Ramos (cell line): ENCODE measurements around the gene ESPNL.
"Not testable (repeated sequence)": the region's sequence is repeated elsewhere in the genome, so short reads cannot be mapped to it uniquely, and the experiment has no call there.

Experiments used
- in situ Hi-C: fragments of 300-500 bp; cut with MboI; formaldehyde crosslinking; loops from one replicate; pipeline ENCODE4 v1.14.3; 2022; ENCODE audit warnings: low sequenced_read_pairs; ENCODE audit not compliant: unreplicated experiment

The ESPNL gene, protein sequence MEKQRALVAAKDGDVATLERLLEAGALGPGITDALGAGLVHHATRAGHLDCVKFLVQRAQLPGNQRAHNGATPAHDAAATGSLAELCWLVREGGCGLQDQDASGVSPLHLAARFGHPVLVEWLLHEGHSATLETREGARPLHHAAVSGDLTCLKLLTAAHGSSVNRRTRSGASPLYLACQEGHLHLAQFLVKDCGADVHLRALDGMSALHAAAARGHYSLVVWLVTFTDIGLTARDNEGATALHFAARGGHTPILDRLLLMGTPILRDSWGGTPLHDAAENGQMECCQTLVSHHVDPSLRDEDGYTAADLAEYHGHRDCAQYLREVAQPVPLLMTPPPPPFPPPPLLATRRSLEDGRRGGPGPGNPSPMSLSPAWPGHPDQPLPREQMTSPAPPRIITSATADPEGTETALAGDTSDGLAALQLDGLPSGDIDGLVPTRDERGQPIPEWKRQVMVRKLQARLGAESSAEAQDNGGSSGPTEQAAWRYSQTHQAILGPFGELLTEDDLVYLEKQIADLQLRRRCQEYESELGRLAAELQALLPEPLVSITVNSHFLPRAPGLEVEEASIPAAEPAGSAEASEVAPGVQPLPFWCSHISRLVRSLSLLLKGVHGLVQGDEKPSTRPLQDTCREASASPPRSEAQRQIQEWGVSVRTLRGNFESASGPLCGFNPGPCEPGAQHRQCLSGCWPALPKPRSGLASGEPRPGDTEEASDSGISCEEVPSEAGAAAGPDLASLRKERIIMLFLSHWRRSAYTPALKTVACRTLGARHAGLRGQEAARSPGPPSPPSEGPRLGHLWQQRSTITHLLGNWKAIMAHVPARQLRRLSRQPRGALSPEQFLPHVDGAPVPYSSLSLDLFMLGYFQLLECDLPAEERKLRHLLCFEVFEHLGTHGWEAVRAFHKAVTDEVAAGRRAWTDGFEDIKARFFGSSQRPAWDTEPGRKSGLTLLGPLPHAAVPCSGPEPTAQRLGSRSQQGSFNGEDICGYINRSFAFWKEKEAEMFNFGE

DNA sequence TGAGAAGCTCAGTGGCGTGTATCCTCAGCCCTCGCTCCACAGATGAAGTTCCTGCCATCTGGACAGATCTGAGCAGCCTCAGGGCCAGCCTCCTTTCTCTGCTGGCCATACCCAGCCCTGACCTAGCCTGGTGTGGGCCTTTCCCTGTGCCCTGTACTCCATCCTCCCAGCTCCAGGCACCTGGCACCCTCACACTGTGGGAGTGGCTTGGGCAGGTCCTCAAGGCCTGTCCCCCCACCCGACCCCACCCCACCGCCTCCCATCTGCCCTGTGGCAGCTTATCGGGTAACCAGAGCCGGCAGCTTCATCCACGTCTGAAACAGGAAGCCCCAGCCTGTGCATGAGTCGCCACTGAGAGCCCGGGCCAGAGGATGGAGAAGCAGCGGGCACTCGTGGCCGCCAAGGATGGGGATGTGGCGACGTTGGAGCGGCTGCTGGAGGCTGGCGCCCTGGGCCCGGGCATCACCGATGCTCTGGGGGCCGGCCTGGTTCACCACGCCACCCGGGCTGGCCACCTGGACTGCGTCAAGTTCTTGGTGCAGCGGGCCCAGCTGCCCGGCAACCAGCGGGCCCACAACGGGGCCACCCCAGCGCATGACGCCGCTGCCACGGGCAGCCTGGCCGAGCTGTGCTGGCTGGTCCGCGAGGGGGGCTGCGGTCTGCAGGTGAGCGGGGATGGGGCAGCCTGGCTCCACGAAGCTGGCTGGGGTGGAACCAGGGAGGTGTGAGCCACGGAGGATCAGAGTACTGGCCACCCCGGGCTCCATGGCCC is at the start of gene ESPNL:
Gene ESPNL, plus strand, starts transcription at position 292 of the 772 bp plus-strand sequence. Its CDS starts 80 bp downstream, at position 372.
- in situ Hi-C loops: no loop called here

DNA sequence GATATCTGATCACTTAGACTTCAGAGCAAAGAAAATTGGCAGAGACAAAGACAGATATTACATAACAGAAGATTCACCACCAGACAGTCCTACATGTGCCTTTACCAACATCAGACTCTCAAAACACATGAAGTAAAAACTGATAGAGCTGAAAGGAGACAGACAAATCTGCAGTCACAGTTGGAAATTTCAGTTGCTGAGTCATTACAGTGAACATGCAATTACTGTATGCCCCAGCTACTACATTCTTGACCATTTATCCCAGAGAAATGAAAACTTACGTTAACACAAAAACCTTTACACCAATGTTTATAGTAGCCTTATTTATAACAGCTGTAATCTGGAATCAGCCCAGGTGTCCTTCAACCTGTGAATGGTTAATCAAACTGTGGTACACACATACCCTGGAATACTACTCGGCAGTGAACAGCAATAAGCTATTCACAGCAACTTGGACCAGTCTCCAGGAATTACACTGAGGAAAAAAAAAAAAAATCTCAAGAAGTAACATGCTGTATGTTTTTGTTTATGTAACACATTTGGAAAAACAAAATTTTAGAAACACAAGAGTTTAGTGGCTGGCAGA is 46.9 kb upstream of the ESPNL start:
- in situ Hi-C loops: no loop called here

DNA sequence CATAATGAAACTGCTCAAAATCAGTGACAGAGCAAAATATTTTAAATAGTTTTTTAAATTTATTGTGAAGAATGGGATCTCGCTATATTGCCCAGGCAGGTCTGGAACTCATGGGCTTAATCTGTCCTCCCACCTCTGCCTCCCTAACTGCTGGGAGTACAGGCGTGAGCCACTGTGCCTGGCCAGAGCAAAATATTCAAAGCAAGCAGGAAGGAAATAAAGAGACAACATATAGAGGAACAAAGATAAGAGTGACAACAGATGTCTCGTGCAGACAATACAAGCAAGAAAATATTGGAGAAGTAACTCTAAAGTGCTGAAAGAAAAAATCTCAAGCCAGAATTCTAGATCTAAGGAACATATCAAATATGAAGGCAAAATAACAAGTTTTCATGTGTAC is 44.3 kb upstream of the ESPNL start:
- in situ Hi-C loops: no loop called here

DNA sequence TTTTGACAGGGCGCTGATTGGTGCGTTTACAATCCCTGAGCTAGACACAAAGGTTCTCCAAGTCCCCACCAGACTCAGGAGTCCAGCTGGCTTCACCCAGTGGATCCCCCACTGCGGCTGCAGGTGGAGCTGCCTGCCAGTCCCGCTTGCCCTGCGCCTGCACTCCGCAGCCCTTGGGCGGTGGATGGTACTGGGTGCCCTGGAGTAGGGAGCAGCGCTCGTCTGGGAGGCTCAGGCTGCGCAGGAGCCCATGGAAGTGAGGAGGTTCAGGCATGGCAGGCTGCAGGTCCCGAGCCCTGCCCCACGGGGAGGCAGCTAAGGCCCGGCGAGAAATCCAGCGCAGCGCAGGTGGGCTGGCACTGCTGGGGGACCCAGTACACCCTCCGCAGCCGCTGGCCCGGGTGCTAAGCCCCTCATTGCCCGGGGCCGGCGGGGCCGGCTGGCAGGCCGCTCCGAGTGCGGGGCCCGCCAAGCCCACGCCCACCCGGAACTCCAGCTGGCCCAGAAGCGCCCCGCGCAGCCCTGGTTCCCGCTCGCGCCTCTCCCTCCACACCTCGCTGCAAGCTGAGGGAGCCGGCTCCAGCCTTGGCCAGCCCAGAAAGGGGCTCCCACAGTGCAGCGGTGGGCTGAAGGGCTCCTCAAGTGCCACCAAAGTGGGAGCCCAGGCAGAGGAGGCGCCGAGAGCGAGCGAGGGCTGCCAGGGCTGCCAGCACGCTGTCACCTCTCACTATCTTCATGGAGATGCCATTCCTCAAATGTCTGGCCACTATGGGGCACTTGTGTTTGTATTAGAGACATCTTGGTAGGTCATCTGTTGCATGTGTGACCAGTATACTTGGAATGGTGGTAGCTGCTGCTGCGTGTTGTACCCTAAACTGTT is 42.2 kb upstream of the ESPNL start:
- in situ Hi-C loops: not testable (repeated sequence)

DNA sequence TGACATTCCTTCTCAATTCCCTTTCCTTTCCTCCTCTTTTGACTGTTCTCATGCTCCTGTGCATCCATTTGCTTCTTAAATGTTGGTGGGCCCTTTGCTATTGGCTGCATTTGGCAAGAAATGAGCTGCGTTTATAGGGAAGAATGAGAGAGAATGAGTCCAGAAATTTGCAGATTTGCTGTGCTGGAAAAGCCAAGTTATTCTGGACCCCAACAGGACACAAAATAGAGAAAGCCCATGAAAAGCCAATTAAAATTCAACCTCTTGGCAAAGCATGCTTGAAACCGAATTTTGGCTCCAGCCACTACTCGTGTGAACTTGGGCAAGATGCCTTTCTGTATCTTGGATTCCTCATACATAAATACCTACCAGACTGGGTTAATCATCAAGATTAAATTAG is 40.6 kb upstream of the ESPNL start:
- in situ Hi-C loops: no loop called here

DNA sequence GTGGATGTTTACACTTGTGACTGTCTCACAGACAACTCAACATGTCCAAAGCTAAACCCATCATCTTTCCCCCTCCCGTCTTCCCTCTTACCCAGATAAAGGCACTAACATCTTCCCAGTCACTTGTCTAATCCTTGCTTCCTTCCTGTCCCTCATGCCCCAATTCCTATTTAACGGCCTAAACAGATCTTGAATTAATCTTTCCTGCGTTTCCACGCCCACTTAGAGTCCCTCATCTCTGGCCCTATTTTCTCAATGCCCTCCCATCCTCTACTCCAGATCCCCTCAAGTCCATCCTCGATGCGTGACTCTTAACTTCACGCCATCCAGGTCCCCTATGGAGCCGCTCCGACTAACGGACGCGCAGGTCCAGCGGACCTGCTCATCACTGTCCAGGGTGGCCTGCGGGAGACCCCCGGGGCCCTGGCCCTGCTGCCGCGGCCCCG is 40.0 kb upstream of the ESPNL start:
- in situ Hi-C loops: no loop called here

DNA sequence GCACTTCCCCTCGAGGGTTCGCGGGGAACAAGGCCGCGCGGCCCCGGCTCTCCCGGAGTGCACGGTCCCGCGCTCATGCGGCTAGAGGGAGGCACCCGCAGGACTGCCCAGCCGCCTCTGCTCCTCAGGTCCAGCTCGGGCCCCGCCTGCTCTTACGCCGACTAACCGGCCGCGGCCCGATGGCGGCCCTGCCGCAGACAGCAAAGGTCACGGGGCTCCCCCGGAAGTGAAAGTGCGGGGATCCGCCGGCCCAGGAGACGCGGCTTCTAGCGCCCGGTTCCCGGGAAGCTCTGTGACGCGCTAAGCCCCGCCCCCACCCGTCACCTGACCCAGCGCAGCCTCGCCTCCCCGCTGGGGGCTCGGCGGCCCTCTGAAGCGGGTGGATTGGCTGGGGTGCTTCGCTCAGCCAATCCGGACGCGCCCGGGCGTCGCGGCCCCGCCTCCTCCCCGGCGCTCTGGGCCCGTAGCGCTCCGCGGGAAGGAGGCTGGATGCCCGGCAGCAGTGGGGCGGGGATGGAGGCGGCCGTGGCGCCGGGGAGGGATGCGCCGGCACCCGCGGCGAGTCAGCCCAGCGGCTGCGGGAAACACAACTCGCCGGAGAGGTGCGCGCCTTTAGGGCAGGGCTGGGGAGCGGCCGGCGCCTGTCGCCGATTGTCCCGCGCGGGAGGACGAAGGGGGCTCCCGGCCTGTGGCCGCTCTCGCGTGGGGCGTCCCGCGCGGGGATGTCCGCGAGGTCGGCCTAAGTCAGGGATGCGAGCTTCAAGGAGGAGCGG is 39.4 kb upstream of the ESPNL start, which contains the start of gene SCLY:
Gene SCLY, plus strand, starts transcription at position 460 of the 773 bp plus-strand sequence. Its CDS starts 54 bp downstream, at position 514.
- in situ Hi-C loops: no loop called here

DNA sequence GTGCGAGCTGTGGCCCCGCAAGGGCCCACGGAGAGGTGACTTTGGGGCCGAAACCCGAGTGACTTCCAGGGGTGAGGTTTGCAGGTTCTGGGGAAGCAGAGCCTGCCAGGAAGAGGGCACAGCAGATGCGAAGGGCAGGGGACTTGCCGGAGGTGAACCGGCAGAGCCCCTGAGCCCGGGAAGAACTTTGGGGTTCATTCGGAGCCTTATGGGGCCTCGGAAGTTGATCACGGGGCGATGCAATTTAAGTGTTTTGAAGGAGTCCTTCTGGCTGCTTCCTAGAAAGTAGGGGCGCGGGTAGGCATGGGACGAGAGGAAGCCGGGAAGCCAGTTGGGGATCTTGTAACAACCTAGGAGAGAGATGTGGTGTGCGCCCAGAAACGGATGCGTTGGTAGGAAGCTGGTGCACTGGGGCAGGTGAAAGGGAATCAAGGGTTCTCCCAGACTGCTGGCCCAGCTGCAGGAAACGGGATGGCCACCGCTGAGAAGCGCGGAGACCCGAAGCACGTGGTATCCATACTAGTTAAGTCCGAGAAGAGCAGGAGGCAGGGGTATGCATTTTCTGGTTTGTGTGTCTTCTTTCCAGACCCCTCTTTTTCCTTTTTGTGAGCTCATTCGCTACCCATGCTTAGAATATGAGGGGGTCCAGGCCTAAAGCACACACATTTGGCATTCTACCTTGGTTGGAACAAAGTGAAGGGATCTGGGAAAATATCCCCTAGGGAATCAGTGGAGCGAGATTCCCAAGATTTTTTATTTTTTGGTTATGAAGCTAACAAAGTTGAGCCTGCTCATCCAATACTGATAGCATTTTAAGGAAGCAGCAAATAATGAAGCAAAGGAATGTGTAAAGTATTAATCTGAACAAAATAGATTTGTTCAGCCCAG is 38.6 kb upstream of the ESPNL start:
- in situ Hi-C loops: no loop called here

DNA sequence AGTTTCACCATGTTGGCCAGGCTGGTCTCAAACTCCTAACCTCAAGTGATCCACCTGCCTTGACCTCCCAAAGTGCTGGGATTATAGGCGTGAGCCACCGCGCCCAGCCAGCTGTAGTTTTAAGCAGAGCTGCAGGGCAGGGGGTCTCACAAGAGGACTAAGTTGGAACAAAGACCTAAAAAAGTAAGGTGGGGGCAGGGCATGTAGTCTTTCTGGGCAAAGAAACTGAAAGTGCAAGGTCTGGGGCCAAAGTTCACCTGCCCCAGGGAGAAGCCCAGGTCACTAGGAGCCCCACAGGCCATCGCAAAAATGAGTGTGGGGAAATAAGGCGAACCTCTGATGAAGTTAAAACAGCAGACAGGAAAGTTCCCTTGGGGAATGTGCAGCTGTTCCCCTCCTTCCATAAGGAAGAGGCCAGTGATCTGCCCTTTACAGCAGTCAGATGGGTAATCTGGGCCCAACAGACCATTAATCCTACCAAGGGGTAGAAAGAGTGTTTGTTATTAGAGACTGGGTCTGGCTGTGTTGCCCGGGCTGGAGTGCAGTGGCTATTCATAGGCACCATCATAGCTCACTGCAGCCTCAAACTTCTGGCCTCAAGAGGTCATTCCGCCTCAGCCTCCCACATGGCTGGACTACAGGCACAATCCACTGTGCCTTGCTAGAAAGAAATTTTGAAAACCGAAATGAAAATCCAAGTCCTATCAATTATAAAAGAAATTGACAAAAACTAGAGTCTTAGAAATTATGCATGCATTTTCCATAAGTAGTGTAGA is 36.5 kb upstream of the ESPNL start:
- in situ Hi-C loops: no loop called here

DNA sequence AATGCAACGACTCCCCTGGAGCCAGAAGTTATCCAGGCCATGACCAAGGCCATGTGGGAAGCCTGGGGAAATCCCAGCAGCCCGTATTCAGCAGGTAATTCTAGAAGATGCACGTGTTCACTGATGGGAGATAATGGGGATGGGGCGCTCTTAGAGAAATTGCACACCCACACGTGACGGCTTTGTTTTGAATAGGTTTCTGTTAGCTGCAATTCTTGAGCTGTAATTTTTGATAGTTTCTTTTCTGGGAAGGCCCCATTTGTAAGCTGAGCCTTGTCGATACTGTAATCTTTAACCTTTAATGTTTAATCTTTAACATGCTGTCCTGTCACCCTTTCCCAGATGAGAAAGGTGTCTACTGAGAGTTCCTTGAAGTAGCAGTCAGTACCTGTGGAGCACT is 35.8 kb upstream of the ESPNL start:
- in situ Hi-C loops: no loop called here

DNA sequence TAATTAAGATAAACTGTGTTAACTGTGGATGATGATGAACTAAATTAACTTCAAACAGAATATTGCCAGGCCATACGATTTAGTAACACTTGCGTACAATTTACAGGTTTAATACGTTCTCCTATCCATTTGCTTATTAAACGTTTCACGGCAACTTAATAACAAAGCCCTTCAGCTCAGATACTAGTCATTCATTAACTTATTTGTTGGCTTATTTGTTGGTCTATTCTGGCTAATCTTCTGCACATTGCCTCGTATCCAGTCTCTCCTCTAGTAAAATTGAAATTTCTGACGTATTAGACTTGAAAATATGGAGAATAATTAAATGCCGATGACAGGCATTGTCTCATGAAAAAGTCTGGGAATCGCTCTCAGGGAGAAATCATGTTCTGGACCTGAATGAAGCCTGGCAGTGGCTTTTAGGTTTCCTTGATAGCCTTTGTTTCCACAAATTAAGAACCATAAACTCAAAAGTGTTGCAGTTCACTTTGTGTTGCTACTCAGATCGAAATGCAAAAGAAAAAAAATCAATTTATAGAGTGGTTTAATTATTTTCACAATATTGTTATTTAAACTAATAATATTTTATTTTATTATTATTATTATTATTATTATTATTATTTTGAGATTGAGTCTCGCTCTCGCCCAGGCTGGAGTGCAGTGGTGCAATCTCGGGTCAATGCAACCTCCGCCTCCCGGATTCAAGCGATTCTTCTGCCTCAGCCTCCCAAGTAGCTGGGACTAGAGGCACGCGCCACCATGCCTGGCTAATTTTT is 34.9 kb upstream of the ESPNL start:
- in situ Hi-C loops: no loop called here

DNA sequence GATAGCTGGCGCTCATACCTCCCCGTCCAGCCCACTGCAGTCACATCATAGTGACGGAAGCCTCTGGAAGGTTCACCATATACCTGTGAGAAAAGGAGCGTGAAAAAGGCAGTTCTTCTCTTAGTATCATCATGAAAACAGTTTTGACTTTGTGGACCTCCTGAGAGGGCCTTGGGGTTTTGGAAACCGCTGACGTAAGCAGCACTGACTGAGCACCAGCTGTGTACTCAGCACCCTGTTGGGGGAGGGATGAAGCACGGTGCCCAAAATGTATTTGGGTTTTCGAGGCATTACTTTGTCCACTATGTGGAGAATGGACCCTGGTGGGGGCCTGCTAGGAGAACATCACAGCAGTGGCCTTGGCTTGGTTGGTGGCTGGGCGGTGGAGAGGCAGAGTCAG is 33.9 kb upstream of the ESPNL start:
- in situ Hi-C loops: no loop called here

DNA sequence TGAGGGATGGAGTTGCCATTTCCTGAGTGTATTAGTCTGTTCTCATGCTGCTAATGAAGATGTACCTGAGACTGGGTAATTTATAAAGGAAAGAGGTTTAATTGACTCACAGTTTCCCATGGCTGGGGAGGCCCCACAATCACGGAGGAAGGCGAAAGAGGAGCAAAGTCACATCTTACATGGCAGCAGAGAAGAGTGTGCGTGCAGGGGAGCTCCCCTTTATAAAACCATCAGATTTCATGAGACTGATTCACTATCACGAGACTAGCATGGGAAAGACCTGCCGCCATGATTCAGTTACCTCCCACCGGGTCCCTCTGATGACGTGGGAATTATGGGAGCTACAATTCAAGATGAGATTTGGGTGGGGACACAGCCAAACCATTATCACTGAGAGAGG is 33.4 kb upstream of the ESPNL start:
- in situ Hi-C loops: not testable (repeated sequence)

DNA sequence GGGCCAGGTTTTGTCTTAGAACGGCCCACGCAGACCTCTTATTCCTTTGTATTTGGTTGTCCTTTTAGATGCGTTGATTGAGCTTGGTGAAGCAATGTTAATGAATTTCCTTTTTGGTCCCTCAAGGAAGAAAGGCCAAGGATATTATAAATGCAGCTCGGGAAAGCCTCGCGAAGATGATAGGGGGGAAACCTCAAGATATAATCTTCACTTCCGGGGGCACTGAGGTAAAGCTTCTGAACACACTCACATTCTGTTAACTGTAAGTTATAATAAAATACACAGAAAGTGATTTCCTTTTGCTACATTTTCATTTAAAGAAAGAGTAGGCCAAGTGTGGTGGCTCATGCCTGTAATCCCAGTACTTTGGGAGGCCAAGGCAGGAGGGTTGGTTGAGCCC is 32.2 kb upstream of the ESPNL start:
- in situ Hi-C loops: no loop called here

DNA sequence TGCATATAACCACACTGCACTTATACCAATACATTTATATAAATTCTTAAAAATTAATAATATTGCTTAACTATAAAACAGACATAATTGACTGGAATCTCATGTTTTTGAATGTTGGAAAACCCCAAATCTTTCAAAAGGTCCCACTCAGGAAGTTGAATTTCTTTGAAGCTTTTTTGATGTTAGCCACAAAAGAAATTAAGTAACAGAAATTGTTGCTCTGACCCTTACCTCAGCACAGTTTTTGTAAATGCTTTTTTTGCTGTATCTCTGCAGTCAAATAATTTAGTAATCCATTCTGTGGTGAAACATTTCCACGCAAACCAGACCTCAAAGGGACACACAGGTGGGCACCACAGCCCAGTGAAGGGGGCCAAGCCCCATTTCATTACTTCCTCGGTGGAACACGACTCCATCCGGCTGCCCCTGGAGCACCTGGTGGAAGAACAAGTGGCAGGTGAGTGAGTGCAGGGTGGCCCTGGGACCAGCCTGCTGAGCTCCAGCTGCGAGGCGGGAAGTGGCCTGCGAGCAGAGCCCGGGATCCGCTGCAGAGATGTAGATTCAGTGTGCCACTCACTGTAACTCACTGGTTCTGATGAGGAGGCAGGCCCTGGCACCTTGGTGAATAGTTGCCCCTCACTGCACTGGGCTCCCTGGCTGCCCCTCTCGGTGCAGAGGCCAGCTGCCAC is 31.0 kb upstream of the ESPNL start:
- in situ Hi-C loops: no loop called here
